HepG2 (cell line): ENCODE results near the gene FBXW12. TPM values are rescaled to one million over a fixed set of nuclear protein-coding genes. Genes with fewer than 3 reads are reported as not detected.

ENCODE experiments used
- ATAD3A ChIP-seq: sonication (generic); formaldehyde crosslinking; IDR thresholded peaks from 2 replicates; pipeline ENCODE4 v1.4.0; 2020; ENCODE audit warnings: missing genetic modification reagents
- DR1 ChIP-seq: sonication (generic); formaldehyde crosslinking; IDR thresholded peaks from 2 replicates; pipeline ENCODE4 v1.8.0; 2021; ENCODE audit warnings: mild to moderate bottlenecking, missing genetic modification reagents, inconsistent platforms
- IRF2 ChIP-seq: IDR thresholded peaks from 2 replicates; pipeline ENCODE4 v1.6.1; 2018; ENCODE audit warnings: missing genetic modification reagents, missing compliant biosample characterization
- ISX ChIP-seq: sonication (generic); formaldehyde crosslinking; conservative IDR thresholded peaks from 2 replicates; pipeline ENCODE4 v1.5.0; 2020; ENCODE audit warnings: missing genetic modification reagents
- KAT8 ChIP-seq: IDR thresholded peaks from 2 replicates; pipeline ENCODE4 v1.6.1; 2016; ENCODE audit warnings: missing genetic modification reagents, missing compliant biosample characterization
- TSC22D2 ChIP-seq: sonication (generic); formaldehyde crosslinking; IDR thresholded peaks from 2 replicates; pipeline ENCODE4 v1.5.1; 2020; ENCODE audit warnings: missing genetic modification reagents, mild to moderate bottlenecking, borderline replicate concordance
- XRCC5 ChIP-seq: fragments of 200-400 bp; formaldehyde crosslinking; optimal IDR thresholded peaks from 2 replicates; pipeline ENCODE3; 2017; ENCODE audit warnings: mild to moderate bottlenecking, low read length
- ZNF101 ChIP-seq: sonication (generic); formaldehyde crosslinking; IDR thresholded peaks from 2 replicates; pipeline ENCODE4 v1.4.0; 2020; ENCODE audit warnings: mild to moderate bottlenecking, low read depth, missing genetic modification reagents, borderline replicate concordance
- ZNF780A ChIP-seq: sonication (generic); formaldehyde crosslinking; IDR thresholded peaks from 2 replicates; pipeline ENCODE4 v1.8.0; 2022; ENCODE audit warnings: mild to moderate bottlenecking, missing genetic modification reagents, moderate library complexity
- ZNF781 ChIP-seq: sonication (generic); formaldehyde crosslinking; IDR thresholded peaks from 2 replicates; pipeline ENCODE4 v1.5.1; 2020; ENCODE audit warnings: borderline replicate concordance, mild to moderate bottlenecking, missing genetic modification reagents; ENCODE audit errors: not compliant biosample characterization
- ZSCAN9 ChIP-seq: IDR thresholded peaks from 2 replicates; pipeline ENCODE4 v1.6.1; 2016; ENCODE audit warnings: borderline replicate concordance
- polyA plus RNA-seq, 8 experiments: library from polyadenylated mRNA; depleted of rRNA in 3 of 8; stranded (reverse) in 7 of 8; unstranded in 1 of 8; fragments of >200 nt; fragmentation: Illumina TruSeq in 4 of 8; extraction: Trizol in 4 of 8; gene quantifications; 2 replicates each; pipeline versions ENCODE4 v1.2.1 to v1.2.3, GENCODE V29; 2011 to 2016; ENCODE audit warnings: low read depth in 4 of 8, missing spikeins in 1 of 8, mixed read lengths in 1 of 8; ENCODE audit not compliant: insufficient read depth in 1 of 8
- total RNA-seq, 5 experiments: library from RNA; depleted of rRNA; stranded (reverse); fragments of >200 nt; fragmentation: Illumina TruSeq; extraction: Trizol; gene quantifications; 2 replicates each; pipeline ENCODE4 v1.2.3, GENCODE V29; 2016; ENCODE audit warnings: low read depth in 1 of 5
- TF ChIP-seq, protein P1 (sequence below): sonication (generic); formaldehyde crosslinking; IDR thresholded peaks from 2 replicates; pipeline ENCODE4 v1.4.0; 2020; ENCODE audit warnings: missing genetic modification reagents
- TF ChIP-seq, protein P2 (sequence below): sonication (generic); formaldehyde crosslinking; IDR thresholded peaks from 2 replicates; pipeline ENCODE4 v1.4.0; 2020; ENCODE audit warnings: missing genetic modification reagents; ENCODE audit errors: not compliant biosample characterization
- TF ChIP-seq, protein P3 (sequence below): sonication (generic); formaldehyde crosslinking; IDR thresholded peaks from 2 replicates; pipeline ENCODE4 v1.5.0; 2020; ENCODE audit warnings: missing genetic modification reagents
- TF ChIP-seq, protein P4 (sequence below): sonication (generic); formaldehyde crosslinking; IDR thresholded peaks from 2 replicates; pipeline ENCODE4 v1.9.0; 2021; ENCODE audit warnings: missing genetic modification reagents, borderline replicate concordance

The FBXW12 gene
- total and polyA plus RNA-seq, 2 of the 13 experiments (the other 11 are each of a cell fraction or from before 2014, with no cell fraction given): not detected

DNA sequence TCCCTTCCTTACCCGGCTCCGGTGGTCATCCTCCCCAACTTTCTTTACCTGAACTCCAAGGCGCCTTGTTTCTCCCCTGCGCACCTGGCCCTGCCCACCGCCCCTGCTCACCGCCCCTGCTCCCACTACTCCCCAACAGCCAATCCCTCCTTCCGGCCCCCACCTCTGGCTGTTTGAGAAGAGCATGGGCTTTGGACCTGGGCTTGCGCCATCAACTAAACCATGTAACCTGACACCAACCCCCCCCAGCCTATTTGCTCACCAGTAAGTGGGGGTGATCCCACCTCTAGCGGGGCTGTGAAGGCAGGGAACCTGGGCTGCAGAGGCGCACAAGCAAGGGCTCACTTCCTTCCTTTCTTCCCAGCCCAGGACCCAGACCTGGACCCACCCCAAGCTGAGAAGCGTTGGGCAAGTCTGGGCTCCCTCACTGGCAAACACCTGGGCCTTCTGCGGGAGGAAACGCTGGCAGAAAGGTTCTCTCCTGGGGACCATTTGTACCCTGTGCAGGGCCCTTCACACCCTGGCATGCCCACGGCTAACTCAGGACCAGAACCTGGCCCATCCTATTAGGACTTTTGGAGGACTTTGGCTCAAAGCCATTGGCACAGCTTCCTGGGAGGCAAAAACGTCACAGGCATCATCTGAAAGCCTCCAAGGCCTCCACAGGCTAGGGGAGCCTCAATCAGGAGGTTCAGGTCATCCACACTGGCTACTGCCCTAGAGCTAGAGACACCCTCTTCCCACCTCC is 58.1 kb downstream of the FBXW12 start, which contains the start of gene PLXNB1 (continued):
- TF ChIP-seq, protein P1, sequence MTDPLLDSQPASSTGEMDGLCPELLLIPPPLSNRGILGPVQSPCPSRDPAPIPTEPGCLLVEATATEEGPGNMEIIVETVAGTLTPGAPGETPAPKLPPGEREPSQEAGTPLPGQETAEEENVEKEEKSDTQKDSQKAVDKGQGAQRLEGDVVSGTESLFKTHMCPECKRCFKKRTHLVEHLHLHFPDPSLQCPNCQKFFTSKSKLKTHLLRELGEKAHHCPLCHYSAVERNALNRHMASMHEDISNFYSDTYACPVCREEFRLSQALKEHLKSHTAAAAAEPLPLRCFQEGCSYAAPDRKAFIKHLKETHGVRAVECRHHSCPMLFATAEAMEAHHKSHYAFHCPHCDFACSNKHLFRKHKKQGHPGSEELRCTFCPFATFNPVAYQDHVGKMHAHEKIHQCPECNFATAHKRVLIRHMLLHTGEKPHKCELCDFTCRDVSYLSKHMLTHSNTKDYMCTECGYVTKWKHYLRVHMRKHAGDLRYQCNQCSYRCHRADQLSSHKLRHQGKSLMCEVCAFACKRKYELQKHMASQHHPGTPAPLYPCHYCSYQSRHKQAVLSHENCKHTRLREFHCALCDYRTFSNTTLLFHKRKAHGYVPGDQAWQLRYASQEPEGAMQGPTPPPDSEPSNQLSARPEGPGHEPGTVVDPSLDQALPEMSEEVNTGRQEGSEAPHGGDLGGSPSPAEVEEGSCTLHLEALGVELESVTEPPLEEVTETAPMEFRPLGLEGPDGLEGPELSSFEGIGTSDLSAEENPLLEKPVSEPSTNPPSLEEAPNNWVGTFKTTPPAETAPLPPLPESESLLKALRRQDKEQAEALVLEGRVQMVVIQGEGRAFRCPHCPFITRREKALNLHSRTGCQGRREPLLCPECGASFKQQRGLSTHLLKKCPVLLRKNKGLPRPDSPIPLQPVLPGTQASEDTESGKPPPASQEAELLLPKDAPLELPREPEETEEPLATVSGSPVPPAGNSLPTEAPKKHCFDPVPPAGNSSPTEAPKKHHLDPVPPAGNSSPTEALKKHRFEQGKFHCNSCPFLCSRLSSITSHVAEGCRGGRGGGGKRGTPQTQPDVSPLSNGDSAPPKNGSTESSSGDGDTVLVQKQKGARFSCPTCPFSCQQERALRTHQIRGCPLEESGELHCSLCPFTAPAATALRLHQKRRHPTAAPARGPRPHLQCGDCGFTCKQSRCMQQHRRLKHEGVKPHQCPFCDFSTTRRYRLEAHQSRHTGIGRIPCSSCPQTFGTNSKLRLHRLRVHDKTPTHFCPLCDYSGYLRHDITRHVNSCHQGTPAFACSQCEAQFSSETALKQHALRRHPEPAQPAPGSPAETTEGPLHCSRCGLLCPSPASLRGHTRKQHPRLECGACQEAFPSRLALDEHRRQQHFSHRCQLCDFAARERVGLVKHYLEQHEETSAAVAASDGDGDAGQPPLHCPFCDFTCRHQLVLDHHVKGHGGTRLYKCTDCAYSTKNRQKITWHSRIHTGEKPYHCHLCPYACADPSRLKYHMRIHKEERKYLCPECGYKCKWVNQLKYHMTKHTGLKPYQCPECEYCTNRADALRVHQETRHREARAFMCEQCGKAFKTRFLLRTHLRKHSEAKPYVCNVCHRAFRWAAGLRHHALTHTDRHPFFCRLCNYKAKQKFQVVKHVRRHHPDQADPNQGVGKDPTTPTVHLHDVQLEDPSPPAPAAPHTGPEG (CRISPR knock-in tag): no peak
- no peak for TF ChIP-seq ATAD3A (CRISPR knock-in tag)
- TF ChIP-seq, protein P2, sequence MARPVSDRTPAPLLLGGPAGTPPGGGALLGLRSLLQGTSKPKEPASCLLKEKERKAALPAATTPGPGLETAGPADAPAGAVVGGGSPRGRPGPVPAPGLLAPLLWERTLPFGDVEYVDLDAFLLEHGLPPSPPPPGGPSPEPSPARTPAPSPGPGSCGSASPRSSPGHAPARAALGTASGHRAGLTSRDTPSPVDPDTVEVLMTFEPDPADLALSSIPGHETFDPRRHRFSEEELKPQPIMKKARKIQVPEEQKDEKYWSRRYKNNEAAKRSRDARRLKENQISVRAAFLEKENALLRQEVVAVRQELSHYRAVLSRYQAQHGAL: no peak
- peak; percentile 68; the same call in 1 of the 2 replicates for TF ChIP-seq IRF2 (CRISPR knock-in tag)
- peak; percentile 61; the same call in 1 of the 2 replicates for TF ChIP-seq DR1
- TF ChIP-seq, protein P3, sequence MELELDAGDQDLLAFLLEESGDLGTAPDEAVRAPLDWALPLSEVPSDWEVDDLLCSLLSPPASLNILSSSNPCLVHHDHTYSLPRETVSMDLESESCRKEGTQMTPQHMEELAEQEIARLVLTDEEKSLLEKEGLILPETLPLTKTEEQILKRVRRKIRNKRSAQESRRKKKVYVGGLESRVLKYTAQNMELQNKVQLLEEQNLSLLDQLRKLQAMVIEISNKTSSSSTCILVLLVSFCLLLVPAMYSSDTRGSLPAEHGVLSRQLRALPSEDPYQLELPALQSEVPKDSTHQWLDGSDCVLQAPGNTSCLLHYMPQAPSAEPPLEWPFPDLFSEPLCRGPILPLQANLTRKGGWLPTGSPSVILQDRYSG: no peak
- TF ChIP-seq KAT8 (CRISPR knock-in tag): peak; percentile 83
- TF ChIP-seq XRCC5: peak; percentile 74
- TF ChIP-seq, protein P4, sequence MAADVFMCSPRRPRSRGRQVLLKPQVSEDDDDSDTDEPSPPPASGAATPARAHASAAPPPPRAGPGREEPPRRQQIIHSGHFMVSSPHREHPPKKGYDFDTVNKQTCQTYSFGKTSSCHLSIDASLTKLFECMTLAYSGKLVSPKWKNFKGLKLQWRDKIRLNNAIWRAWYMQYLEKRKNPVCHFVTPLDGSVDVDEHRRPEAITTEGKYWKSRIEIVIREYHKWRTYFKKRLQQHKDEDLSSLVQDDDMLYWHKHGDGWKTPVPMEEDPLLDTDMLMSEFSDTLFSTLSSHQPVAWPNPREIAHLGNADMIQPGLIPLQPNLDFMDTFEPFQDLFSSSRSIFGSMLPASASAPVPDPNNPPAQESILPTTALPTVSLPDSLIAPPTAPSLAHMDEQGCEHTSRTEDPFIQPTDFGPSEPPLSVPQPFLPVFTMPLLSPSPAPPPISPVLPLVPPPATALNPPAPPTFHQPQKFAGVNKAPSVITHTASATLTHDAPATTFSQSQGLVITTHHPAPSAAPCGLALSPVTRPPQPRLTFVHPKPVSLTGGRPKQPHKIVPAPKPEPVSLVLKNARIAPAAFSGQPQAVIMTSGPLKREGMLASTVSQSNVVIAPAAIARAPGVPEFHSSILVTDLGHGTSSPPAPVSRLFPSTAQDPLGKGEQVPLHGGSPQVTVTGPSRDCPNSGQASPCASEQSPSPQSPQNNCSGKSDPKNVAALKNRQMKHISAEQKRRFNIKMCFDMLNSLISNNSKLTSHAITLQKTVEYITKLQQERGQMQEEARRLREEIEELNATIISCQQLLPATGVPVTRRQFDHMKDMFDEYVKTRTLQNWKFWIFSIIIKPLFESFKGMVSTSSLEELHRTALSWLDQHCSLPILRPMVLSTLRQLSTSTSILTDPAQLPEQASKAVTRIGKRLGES: no peak
- TF ChIP-seq ZNF101 (CRISPR knock-in tag): peak; percentile 88; the same call in 1 of the 2 replicates
- TF ChIP-seq TSC22D2 (CRISPR knock-in tag): peak; percentile 77; the same call in 1 of the 2 replicates
- peak; percentile 95 for TF ChIP-seq ZNF781 (CRISPR knock-in tag)
- 0 out of 2 replicates have a peak, but pooled peaks have one; percentile 25 for TF ChIP-seq ISX (CRISPR knock-in tag)
- TF ChIP-seq ZSCAN9 (CRISPR knock-in tag): peak; percentile 52; the same call in 1 of the 2 replicates
- peak; percentile 49; the same call in 1 of the 2 replicates for TF ChIP-seq ZNF780A
